Measurements from ENCODE around the gene MYH9. TPM values are rescaled to one million over a fixed set of nuclear protein-coding genes. Genes with fewer than 3 reads are reported as not detected.
"Not testable (repeated sequence)": the region's sequence is repeated elsewhere in the genome, so short reads cannot be mapped to it uniquely, and the experiment has no call there.

Gene MYH9
- total and polyA plus RNA-seq, 2 donors (not counting 1 experiment from before 2014, with no cell fraction given) = 108 to 554 TPM

- H3K27me3 ChIP-seq (replicated peaks in 1 of 4; ENCODE audit: control extremely low read depth in 1 of 4, control insufficient read depth in 3 of 4, insufficient read depth in 4 of 4, low read length in 3 of 4); POLR2A ChIA-PET; H3K79me2 ChIP-seq (ENCODE audit: control insufficient read depth, insufficient read depth, low read length); H3K9me3 ChIP-seq (ENCODE audit: control extremely low read depth in 1 of 3, control insufficient read depth in 2 of 3, insufficient read depth in 1 of 3, low read length in 2 of 3); H3K4me1 Mint-ChIP-seq; H3K36me3 ChIP-seq (replicated peaks in 1 of 2; ENCODE audit: control extremely low read depth in 1 of 2, control insufficient read depth in 1 of 2, extremely low read depth in 1 of 2, insufficient read depth in 2 of 2, low read length in 1 of 2); H3K4me3 Mint-ChIP-seq; H3K9me3 Mint-ChIP-seq (ENCODE audit: insufficient read depth); H3K27ac ChIP-seq (ENCODE audit: low read length in 2 of 2); H3K9ac ChIP-seq (ENCODE audit: low read length); H2AFZ ChIP-seq (ENCODE audit: insufficient read depth, low read depth, low read length, poor library complexity, severe bottlenecking); H3K4me2 ChIP-seq (replicated peaks; ENCODE audit: low read depth, low read length, poor library complexity, severe bottlenecking); ATAC-seq (ENCODE audit: low read depth); H3K27ac Mint-ChIP-seq; intact Hi-C loops (cut with micrococcal nuclease); DNase-seq; H3K4me3 ChIP-seq (ENCODE audit: control extremely low read depth in 1 of 5, extremely low read depth in 1 of 5, insufficient read depth in 1 of 5, low read depth in 2 of 5, low read length in 4 of 5); H4K20me1 ChIP-seq (ENCODE audit: control insufficient read depth, insufficient read depth, low read length, poor library complexity, severe bottlenecking); H3K27me3 Mint-ChIP-seq; CTCF ChIA-PET; H3K4me1 ChIP-seq (ENCODE audit: control insufficient read depth in 2 of 2, insufficient read depth in 2 of 2, low read length in 2 of 2): not testable (repeated sequence)
- 92% methylated on average over 7 of the region's 7 CpGs for WGBS (ENCODE audit: insufficient coverage)
These were observed 116.5 kb downstream of the MYH9 start for GRCh38 chr22:36271231-36271630.

GRCh38 chr22:36267896-36268485 is 119.8 kb downstream of the MYH9 start:
- H3K9me3 Mint-ChIP-seq (ENCODE audit: insufficient read depth) = no peaks in the 10 kb centered on the region
- no peaks in the 10 kb centered on the region for H3K4me1 Mint-ChIP-seq
- intact Hi-C loops (cut with micrococcal nuclease) = no loop called here
- ChIA-PET CTCF (interaction anchor here (1.4 kb wide), 1 partner anchor 203 kb away, joined by 3 read pairs; no protein-coding TSS in a partner anchor), POLR2A (no interaction called here)
- TF ChIP-seq CTCF (IDR thresholded peaks at IDR 0.05) (no peak), EZH2 (IDR thresholded peaks at IDR 0.05; ENCODE audit: borderline replicate concordance, insufficient read depth, low read depth, low read length, poor library complexity, severe bottlenecking) (no peak)
- Histone ChIP-seq H4K20me1 (ENCODE audit: control insufficient read depth, insufficient read depth, low read length, poor library complexity, severe bottlenecking) (no peaks in the 10 kb centered on the region), H2AFZ (ENCODE audit: insufficient read depth, low read depth, low read length, poor library complexity, severe bottlenecking) (no peak overlapping the region), H3K9me3 (ENCODE audit: control extremely low read depth in 1 of 3, control insufficient read depth in 2 of 3, insufficient read depth in 1 of 3, low read length in 2 of 3) (no peaks in the 10 kb centered on the region), H3K79me2 (ENCODE audit: control insufficient read depth, insufficient read depth, low read length) (no peaks in the 10 kb centered on the region), H3K36me3 (replicated peaks in 1 of 2; ENCODE audit: control extremely low read depth in 1 of 2, control insufficient read depth in 1 of 2, extremely low read depth in 1 of 2, insufficient read depth in 2 of 2, low read length in 1 of 2) (peaks cover 1 to 11% of the 10 kb centered on the region in 2 experiments), H3K9ac (ENCODE audit: low read length) (no peak overlapping the region), H3K4me3 (ENCODE audit: control extremely low read depth in 1 of 5, extremely low read depth in 1 of 5, insufficient read depth in 1 of 5, low read depth in 2 of 5, low read length in 4 of 5) (no peak overlapping the region), H3K4me2 (replicated peaks; ENCODE audit: low read depth, low read length, poor library complexity, severe bottlenecking) (no peak overlapping the region), H3K27ac (ENCODE audit: low read length in 2 of 2) (no peak overlapping the region), H3K27me3 (replicated peaks in 1 of 4; ENCODE audit: control extremely low read depth in 1 of 4, control insufficient read depth in 3 of 4, insufficient read depth in 4 of 4, low read length in 3 of 4) (no peaks in the 10 kb centered on the region), H3K4me1 (ENCODE audit: control insufficient read depth in 2 of 2, insufficient read depth in 2 of 2, low read length in 2 of 2) (no peaks in the 10 kb centered on the region)
- H3K27ac Mint-ChIP-seq = no peak overlapping the region
- WGBS (ENCODE audit: insufficient coverage) = 96% methylated on average over 9 of the region's 11 CpGs
- no peak overlapping the region for H3K4me3 Mint-ChIP-seq
- ATAC-seq (ENCODE audit: low read depth) (no peak), DNase-seq (no peak)
- H3K27me3 Mint-ChIP-seq = no peaks in the 10 kb centered on the region
